ENCODE data around the gene DNAJC27. TPM values are rescaled to one million over a fixed set of nuclear protein-coding genes. Genes with fewer than 3 reads are reported as not detected.

Gene DNAJC27
- total and polyA plus RNA-seq, 9 of the 15 experiments (the other 6 are each of a cell fraction or from before 2014, with no cell fraction given), result 0.53 to 5.9 (median 3.0) TPM

- TF ChIP-seq NFYB (IDR thresholded peaks at IDR 0.05; ENCODE audit: extremely low read depth, insufficient read length) (no peak), GATAD2B (IDR thresholded peaks at IDR 0.05; ENCODE audit: borderline replicate concordance) (0 out of 2 replicates have a peak, but pooled peaks have one; percentile 12), ZSCAN29 (IDR thresholded peaks at IDR 0.05) (peak; percentile 6; the same call in 1 of the 2 replicates), TRIM24 (IDR thresholded peaks at IDR 0.05) (no peak), PML (IDR thresholded peaks at IDR 0.05; ENCODE audit: low read length) (peak; percentile 1; the same call in 1 of the 2 replicates), DNMT1 (IDR thresholded peaks at IDR 0.05) (no peak), WHSC1 (IDR thresholded peaks at IDR 0.05; ENCODE audit: low read length) (no peak), ZNF318 (IDR thresholded peaks at IDR 0.05; ENCODE audit: borderline replicate concordance in 1 of 2, low read depth in 1 of 2) (no peak), BHLHE40 (IDR thresholded peaks at IDR 0.05; ENCODE audit: low read length) (peak; percentile 76), ASH1L (IDR thresholded peaks at IDR 0.05; ENCODE audit: borderline replicate concordance, low read depth, partially characterized antibody) (peak; percentile 8), BACH1 (tag; IDR thresholded peaks at IDR 0.05) (peak; percentile 82; the same call in 1 of the 2 replicates)
- TF ChIP-seq, protein P1, sequence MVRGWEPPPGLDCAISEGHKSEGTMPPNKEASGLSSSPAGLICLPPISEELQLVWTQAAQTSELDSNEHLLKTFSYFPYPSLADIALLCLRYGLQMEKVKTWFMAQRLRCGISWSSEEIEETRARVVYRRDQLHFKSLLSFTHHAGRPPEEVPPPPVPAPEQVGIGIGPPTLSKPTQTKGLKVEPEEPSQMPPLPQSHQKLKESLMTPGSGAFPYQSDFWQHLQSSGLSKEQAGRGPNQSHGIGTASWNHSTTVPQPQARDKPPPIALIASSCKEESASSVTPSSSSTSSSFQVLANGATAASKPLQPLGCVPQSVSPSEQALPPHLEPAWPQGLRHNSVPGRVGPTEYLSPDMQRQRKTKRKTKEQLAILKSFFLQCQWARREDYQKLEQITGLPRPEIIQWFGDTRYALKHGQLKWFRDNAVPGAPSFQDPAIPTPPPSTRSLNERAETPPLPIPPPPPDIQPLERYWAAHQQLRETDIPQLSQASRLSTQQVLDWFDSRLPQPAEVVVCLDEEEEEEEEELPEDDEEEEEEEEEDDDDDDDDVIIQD (CRISPR knock-in tag; IDR thresholded peaks at IDR 0.05), result no peak
- TF ChIP-seq, protein P2, sequence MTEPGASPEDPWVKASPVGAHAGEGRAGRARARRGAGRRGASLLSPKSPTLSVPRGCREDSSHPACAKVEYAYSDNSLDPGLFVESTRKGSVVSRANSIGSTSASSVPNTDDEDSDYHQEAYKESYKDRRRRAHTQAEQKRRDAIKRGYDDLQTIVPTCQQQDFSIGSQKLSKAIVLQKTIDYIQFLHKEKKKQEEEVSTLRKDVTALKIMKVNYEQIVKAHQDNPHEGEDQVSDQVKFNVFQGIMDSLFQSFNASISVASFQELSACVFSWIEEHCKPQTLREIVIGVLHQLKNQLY (CRISPR knock-in tag; conservative IDR thresholded peaks at IDR 0.05), result no peak
Measured at GRCh38 chr2:24972315-24972961, 683 bp upstream of the DNAJC27 start (continued).

Data from K562 (cell line).